22Rv1 (cell line): ENCODE results near the gene SEC14L1.

Experiments
- CTCF ChIP-seq: fragments of 450-650 bp; IDR thresholded peaks from 2 replicates; pipeline ENCODE4 v1.5.1; 2017; ENCODE audit warnings: mild to moderate bottlenecking
- ZFX ChIP-seq: fragments of 450-650 bp; IDR thresholded peaks from 2 replicates; pipeline ENCODE4 v1.6.1; 2017; ENCODE audit warnings: antibody characterized with exemption, borderline replicate concordance

- TF ChIP-seq CTCF = no peak
- TF ChIP-seq ZFX = no peak
These were observed 105.6 kb downstream of the SEC14L1 start for GRCh38 chr17:77246110-77247047.
